Upper lobe of left lung (tissue), 4 donors: ENCODE data around the gene CKS2.

ENCODE experiments used
- CTCF ChIP-seq, 6 experiments: fragments of 450-650 bp in 4 of 6; fragments of 200-600 bp in 2 of 6; sonication (generic) in 2 of 6; IDR thresholded peaks; one replicate each; pipeline ENCODE4 v1.5.1; 2016 to 2019; ENCODE audit warnings: antibody characterized with exemption in 6 of 6
- POLR2AphosphoS5 ChIP-seq, 2 donors: sonication (generic); formaldehyde crosslinking; IDR thresholded peaks; one replicate each; pipeline ENCODE4 v1.5.1; 2017; ENCODE audit warnings: antibody characterized with exemption in 2 of 2

DNA sequence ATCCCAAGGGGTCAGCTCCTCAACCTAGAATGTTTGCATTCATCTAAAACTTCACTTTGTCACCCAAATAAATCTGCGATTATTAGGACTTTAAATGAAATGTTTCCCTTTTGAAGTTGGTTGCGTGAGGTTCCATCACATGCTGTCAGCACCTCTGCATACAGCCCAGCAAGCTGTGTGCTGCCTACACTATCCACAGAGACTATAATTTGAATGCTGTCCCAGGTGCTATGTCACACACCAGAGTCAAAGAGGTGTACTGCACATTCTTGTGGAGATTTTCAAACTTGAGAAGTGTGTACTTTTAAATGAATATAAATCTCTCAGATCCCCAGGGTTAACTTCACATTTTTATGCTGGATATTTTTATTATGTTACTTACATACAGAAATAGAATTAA is 19.3 kb upstream of the CKS2 start:
- TF ChIP-seq CTCF (IDR thresholded peaks at IDR 0.05) = no peak
- no peak for TF ChIP-seq POLR2AphosphoS5 (IDR thresholded peaks at IDR 0.05)
